ENCODE results near the gene LRRC32.
A peak's percentile ranks its signal among the peaks of the same experiment; 100 is the strongest.

LRRC32 gene

GRCh38 chr11:76664578-76665061, 5.9 kb downstream of the LRRC32 start:
- Histone ChIP-seq H3K4ac (ENCODE audit: low read depth, low read length) (no peak overlapping the region), H3K79me1 (ENCODE audit: low read length) (peaks cover 6% of the 10 kb centered on the region), H2AFZ (ENCODE audit: insufficient read depth, low read length, poor library complexity) (no peak overlapping the region), H3K27ac (ENCODE audit: low read depth, low read length) (no peak overlapping the region), H3K4me3 (ENCODE audit: low read depth, low read length) (no peak overlapping the region), H2BK12ac (ENCODE audit: low read length) (no peak overlapping the region), H3K9me3 (ENCODE audit: insufficient read depth, low read depth, low read length) (peaks cover 5% of the 10 kb centered on the region), H3K4me2 (ENCODE audit: low read length) (no peak overlapping the region), H3K4me1 (ENCODE audit: control insufficient read depth in 1 of 2, insufficient read depth in 2 of 2, low read length in 2 of 2) (peaks cover 13 to 24% of the 10 kb centered on the region in 2 experiments), H2BK120ac (ENCODE audit: insufficient read depth, low read length, poor library complexity) (no peak overlapping the region), H3K9ac (ENCODE audit: low read length) (no peak overlapping the region), H3K23ac (ENCODE audit: low read length) (no peak overlapping the region), H3K14ac (ENCODE audit: low read length) (no peak overlapping the region), H3K27me3 (ENCODE audit: insufficient read depth, low read length) (no peaks in the 10 kb centered on the region), H3K79me2 (ENCODE audit: control insufficient read depth, insufficient read depth, low read length, poor library complexity) (peaks cover 13% of the 10 kb centered on the region), H3K36me3 (ENCODE audit: control insufficient read depth in 1 of 2, insufficient read depth in 2 of 2, low read length in 2 of 2) (peaks cover 50% of the 10 kb centered on the region in 2 experiments), H4K91ac (ENCODE audit: low read depth, low read length) (no peak overlapping the region), H4K12ac (ENCODE audit: low read depth, low read length) (no peak overlapping the region), H4K8ac (ENCODE audit: low read depth, low read length) (no peak overlapping the region), H2AK5ac (ENCODE audit: low read length) (no peak overlapping the region), H2BK5ac (ENCODE audit: low read depth, low read length, poor library complexity) (no peak overlapping the region), H3K18ac (ENCODE audit: low read length) (no peak overlapping the region)
- WGBS (ENCODE audit: extremely low coverage, insufficient coverage, insufficient read length): no CpG with 5 or more reads among the region's 11 CpGs
- DNase-seq: peak; percentile 79 to 84

GRCh38 chr11:76663912-76664440, 6.6 kb downstream of the LRRC32 start:
- WGBS (ENCODE audit: extremely low coverage, insufficient coverage, insufficient read length): no CpG with 5 or more reads among the region's 7 CpGs
- peaks cover 56% of the 10 kb centered on the region in 2 experiments for H3K36me3 ChIP-seq (ENCODE audit: control insufficient read depth in 1 of 2, insufficient read depth in 2 of 2, low read length in 2 of 2)

GRCh38 chr11:76663486-76663810, 7.1 kb downstream of the LRRC32 start:
- Histone ChIP-seq H3K14ac (ENCODE audit: low read length) (no peak overlapping the region), H4K8ac (ENCODE audit: low read depth, low read length) (no peak overlapping the region), H3K4me3 (ENCODE audit: low read depth, low read length) (no peak overlapping the region), H3K79me2 (ENCODE audit: control insufficient read depth, insufficient read depth, low read length, poor library complexity) (peaks cover 7% of the 10 kb centered on the region), H2AFZ (ENCODE audit: insufficient read depth, low read length, poor library complexity) (no peak overlapping the region), H3K4me1 (ENCODE audit: control insufficient read depth in 1 of 2, insufficient read depth in 2 of 2, low read length in 2 of 2) (peaks cover 6 to 17% of the 10 kb centered on the region in 2 experiments), H3K9ac (ENCODE audit: low read length) (no peak overlapping the region), H4K91ac (ENCODE audit: low read depth, low read length) (no peak overlapping the region), H3K27ac (ENCODE audit: low read depth, low read length) (no peak overlapping the region), H3K23ac (ENCODE audit: low read length) (no peak overlapping the region), H3K4ac (ENCODE audit: low read depth, low read length) (no peak overlapping the region), H3K27me3 (ENCODE audit: insufficient read depth, low read length) (no peaks in the 10 kb centered on the region), H4K12ac (ENCODE audit: low read depth, low read length) (no peak overlapping the region), H3K79me1 (ENCODE audit: low read length) (peaks cover 6% of the 10 kb centered on the region), H3K9me3 (ENCODE audit: insufficient read depth, low read depth, low read length) (peaks cover 3% of the 10 kb centered on the region), H3K18ac (ENCODE audit: low read length) (no peak overlapping the region), H3K36me3 (ENCODE audit: control insufficient read depth in 1 of 2, insufficient read depth in 2 of 2, low read length in 2 of 2) (peaks cover 60 to 61% of the 10 kb centered on the region in 2 experiments), H2BK12ac (ENCODE audit: low read length) (no peak overlapping the region), H2BK5ac (ENCODE audit: low read depth, low read length, poor library complexity) (no peak overlapping the region), H2BK120ac (ENCODE audit: insufficient read depth, low read length, poor library complexity) (no peak overlapping the region), H2AK5ac (ENCODE audit: low read length) (no peak overlapping the region), H3K4me2 (ENCODE audit: low read length) (no peak overlapping the region)
- WGBS (ENCODE audit: extremely low coverage, insufficient coverage, insufficient read length): no CpG with 5 or more reads among the region's 2 CpGs
- DNase-seq: no peak

More at GRCh38 chr11:76663912-76664440, 6.6 kb downstream of the LRRC32 start:
- Histone ChIP-seq H2AFZ (ENCODE audit: insufficient read depth, low read length, poor library complexity) (no peak overlapping the region), H3K4me1 (ENCODE audit: control insufficient read depth in 1 of 2, insufficient read depth in 2 of 2, low read length in 2 of 2) (peaks cover 10 to 20% of the 10 kb centered on the region in 2 experiments), H3K4ac (ENCODE audit: low read depth, low read length) (no peak overlapping the region), H4K91ac (ENCODE audit: low read depth, low read length) (no peak overlapping the region), H3K18ac (ENCODE audit: low read length) (no peak overlapping the region), H4K8ac (ENCODE audit: low read depth, low read length) (no peak overlapping the region), H3K9ac (ENCODE audit: low read length) (no peak overlapping the region), H3K23ac (ENCODE audit: low read length) (no peak overlapping the region), H3K4me3 (ENCODE audit: low read depth, low read length) (no peak overlapping the region), H3K4me2 (ENCODE audit: low read length) (no peak overlapping the region), H4K12ac (ENCODE audit: low read depth, low read length) (no peak overlapping the region), H2AK5ac (ENCODE audit: low read length) (no peak overlapping the region), H3K14ac (ENCODE audit: low read length) (no peak overlapping the region), H3K79me2 (ENCODE audit: control insufficient read depth, insufficient read depth, low read length, poor library complexity) (peaks cover 10% of the 10 kb centered on the region), H3K79me1 (ENCODE audit: low read length) (peaks cover 6% of the 10 kb centered on the region), H3K27me3 (ENCODE audit: insufficient read depth, low read length) (no peaks in the 10 kb centered on the region), H2BK5ac (ENCODE audit: low read depth, low read length, poor library complexity) (no peak overlapping the region), H3K27ac (ENCODE audit: low read depth, low read length) (no peak overlapping the region), H2BK12ac (ENCODE audit: low read length) (no peak overlapping the region), H3K9me3 (ENCODE audit: insufficient read depth, low read depth, low read length) (peaks cover 4% of the 10 kb centered on the region), H2BK120ac (ENCODE audit: insufficient read depth, low read length, poor library complexity) (no peak overlapping the region)
- no peak for DNase-seq

GRCh38 chr11:76662656-76663485, 7.7 kb downstream of the LRRC32 start:
- no peak overlapping the region for H3K23ac ChIP-seq (ENCODE audit: low read length)

More at GRCh38 chr11:76662656-76663485, 7.7 kb downstream of the LRRC32 start:
- Histone ChIP-seq H3K9me3 (ENCODE audit: insufficient read depth, low read depth, low read length) (peaks cover 3% of the 10 kb centered on the region), H2BK5ac (ENCODE audit: low read depth, low read length, poor library complexity) (no peak overlapping the region), H3K4me1 (ENCODE audit: control insufficient read depth in 1 of 2, insufficient read depth in 2 of 2, low read length in 2 of 2) (peaks cover 4 to 14% of the 10 kb centered on the region in 2 experiments), H3K36me3 (ENCODE audit: control insufficient read depth in 1 of 2, insufficient read depth in 2 of 2, low read length in 2 of 2) (peaks cover 60 to 61% of the 10 kb centered on the region in 2 experiments), H3K4me3 (ENCODE audit: low read depth, low read length) (no peak overlapping the region), H2AK5ac (ENCODE audit: low read length) (no peak overlapping the region), H4K91ac (ENCODE audit: low read depth, low read length) (no peak overlapping the region), H3K27me3 (ENCODE audit: insufficient read depth, low read length) (no peaks in the 10 kb centered on the region), H3K79me1 (ENCODE audit: low read length) (peaks cover 6% of the 10 kb centered on the region), H3K4ac (ENCODE audit: low read depth, low read length) (no peak overlapping the region), H3K14ac (ENCODE audit: low read length) (no peak overlapping the region), H4K12ac (ENCODE audit: low read depth, low read length) (no peak overlapping the region), H2AFZ (ENCODE audit: insufficient read depth, low read length, poor library complexity) (no peak overlapping the region), H2BK120ac (ENCODE audit: insufficient read depth, low read length, poor library complexity) (no peak overlapping the region), H4K8ac (ENCODE audit: low read depth, low read length) (no peak overlapping the region), H3K79me2 (ENCODE audit: control insufficient read depth, insufficient read depth, low read length, poor library complexity) (peaks cover 5% of the 10 kb centered on the region), H3K27ac (ENCODE audit: low read depth, low read length) (no peak overlapping the region), H3K18ac (ENCODE audit: low read length) (no peak overlapping the region), H3K9ac (ENCODE audit: low read length) (no peak overlapping the region), H3K4me2 (ENCODE audit: low read length) (no peak overlapping the region), H2BK12ac (ENCODE audit: low read length) (no peak overlapping the region)
- no peak for DNase-seq
- no CpG with 5 or more reads among the region's 13 CpGs for WGBS (ENCODE audit: extremely low coverage, insufficient coverage, insufficient read length)
